GM21619 (cell line): ENCODE results near the gene TSPAN31.

Experiments used
- ATAC-seq: cut with Tn5 transposase; IDR thresholded peaks from one replicate; pipeline ENCODE4 v1.9.1; 2021; ENCODE audit not compliant: unreplicated experiment

Gene TSPAN31

DNA sequence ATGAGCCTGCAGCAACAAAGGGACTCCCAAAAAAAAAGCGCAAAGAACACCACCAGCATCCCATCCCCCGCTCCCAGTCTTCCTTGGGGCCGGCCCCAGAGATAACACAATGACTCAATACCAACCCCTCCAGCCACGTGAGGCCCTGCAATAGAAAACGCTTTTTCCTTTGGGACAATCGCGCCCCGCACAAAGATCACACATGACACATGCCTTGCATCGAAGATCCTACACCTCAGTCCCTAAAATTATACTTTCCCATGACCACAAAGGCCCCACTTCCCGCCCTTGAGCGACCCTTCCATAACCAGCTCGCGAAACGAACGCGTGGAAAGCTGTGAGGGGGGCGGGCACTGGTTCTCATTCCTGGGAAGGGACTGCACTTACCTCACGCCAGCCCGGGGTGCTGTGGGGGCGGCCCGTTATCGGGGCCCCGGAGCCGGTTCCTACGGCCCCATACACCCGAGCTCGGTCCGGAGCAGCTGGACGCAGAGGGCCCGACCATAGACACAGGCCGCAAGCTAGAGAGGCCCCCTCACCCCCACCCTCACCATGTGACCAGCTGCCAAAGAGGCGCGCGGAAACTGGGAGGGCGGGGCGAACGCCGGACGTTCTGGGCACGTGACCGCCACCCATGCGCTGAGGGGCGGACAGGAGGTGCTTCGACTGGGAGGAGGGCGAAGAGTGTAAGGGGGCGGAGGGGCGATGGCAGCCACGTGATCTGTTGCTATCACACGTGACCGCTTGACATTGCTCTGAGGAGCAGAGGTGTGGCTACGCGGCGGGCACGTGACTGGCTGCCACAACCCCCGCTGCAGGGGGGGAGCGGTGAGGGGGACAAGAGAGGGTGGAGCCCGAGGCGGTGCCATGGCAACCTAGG lies 7.2 kb downstream of the TSPAN31 start, which contains the start of gene CDK4:
Gene CDK4 (minus strand): TSS at position 523 of the 880 bp plus-strand sequence. CDS start 593 bp downstream, outside the sequence.
- peak; percentile 69 for ATAC-seq

DNA sequence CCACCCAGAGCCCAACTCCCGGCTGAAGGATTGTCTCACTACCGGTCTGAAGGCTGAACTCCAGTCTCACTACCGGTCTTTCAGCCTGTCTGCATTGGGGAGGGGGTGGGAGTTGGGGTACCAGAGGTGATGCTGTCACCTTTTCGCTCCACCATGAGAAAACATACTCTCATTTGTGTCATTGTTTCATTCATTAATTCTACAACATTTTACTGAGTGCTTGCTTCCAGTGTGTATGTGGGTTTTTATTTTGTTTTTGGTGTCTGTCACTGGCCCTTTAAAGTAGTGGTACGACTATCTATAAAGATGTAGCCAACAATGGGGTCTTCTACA lies 7.8 kb downstream of the TSPAN31 start:
- ATAC-seq: no peak

DNA sequence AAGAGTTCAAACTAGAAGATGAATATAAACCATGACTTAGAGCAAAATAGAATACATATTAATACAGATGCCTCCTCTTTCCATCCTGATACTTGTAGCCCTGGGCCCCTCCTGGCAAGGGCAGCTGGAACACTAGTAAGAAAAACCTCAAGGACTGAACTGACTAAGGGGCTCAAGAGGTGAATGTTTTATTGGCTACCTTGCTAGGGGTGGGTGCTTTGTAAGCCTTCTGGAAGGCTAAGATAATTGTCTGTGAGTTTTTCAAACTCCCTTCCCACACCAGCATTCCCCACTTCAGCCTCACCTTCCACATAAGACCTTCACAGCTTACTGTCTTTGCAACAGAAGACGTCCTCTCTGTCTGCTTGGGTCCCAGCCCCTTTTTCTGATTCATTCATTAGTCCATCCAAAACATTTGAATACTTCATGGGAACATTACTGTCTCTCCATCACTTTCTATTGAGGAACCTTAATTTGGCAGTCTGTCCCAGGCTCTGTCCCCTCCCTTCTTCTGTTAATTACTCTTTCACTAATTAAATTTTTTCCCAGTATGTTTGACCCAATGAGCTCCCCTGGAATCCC lies 9.0 kb downstream of the TSPAN31 start:
- no peak for ATAC-seq

DNA sequence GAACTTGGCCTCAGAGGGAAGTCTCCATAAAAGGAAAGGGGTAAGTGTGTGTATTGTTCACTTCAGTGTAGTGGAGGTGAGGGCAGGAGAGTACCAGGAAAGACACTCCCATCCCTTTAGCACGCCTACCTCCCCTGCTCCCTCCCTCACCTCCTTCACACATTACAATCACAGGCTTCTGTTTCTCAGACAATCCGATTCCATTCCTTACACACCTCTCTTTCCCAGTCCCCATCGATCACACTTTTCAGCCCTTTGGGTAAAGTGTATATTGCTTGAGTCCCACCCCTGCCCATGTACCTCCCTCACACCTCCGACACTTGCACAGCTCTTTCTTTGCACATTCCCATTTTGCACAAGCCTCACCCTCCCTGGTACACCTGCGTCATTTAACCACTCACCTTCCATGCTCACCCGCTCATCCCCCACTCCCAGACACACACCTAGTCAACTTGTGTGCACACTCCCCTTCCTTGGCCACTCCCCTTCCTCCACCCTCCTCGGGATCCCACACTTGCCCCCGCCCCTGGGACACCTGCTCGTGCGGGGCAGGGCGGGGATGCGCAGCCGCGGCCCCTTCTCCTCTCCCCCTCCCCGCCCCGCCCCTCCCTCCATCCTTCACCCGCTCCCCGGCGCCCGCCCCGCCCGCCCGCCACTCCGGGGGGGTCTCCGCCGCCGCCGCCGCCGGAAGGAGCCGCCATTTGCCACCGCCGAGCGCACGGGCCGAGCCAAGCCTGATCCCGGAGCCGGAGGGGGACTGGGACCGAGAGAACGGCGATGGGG lies 9.8 kb downstream of the TSPAN31 start, which contains the start of gene MARCHF9:
Gene MARCHF9 (plus strand): TSS at position 693 of the 783 bp plus-strand sequence. CDS start 426 bp downstream, outside the sequence.
- ATAC-seq: peak; percentile 34

DNA sequence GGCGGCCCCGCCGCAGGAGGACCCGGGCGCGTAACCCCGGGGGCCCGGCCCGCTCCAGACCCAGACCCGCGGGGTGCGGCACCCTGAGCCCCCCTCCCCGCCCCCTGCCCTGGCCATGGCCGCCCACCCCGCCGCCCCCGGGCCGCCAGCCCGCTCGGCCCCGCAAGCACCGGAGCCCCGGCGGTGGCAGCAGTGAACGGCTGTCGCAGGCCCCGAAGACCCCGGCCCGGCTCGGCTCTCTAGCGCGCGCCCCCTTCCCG lies 10.3 kb downstream of the TSPAN31 start:
- no peak for ATAC-seq

DNA sequence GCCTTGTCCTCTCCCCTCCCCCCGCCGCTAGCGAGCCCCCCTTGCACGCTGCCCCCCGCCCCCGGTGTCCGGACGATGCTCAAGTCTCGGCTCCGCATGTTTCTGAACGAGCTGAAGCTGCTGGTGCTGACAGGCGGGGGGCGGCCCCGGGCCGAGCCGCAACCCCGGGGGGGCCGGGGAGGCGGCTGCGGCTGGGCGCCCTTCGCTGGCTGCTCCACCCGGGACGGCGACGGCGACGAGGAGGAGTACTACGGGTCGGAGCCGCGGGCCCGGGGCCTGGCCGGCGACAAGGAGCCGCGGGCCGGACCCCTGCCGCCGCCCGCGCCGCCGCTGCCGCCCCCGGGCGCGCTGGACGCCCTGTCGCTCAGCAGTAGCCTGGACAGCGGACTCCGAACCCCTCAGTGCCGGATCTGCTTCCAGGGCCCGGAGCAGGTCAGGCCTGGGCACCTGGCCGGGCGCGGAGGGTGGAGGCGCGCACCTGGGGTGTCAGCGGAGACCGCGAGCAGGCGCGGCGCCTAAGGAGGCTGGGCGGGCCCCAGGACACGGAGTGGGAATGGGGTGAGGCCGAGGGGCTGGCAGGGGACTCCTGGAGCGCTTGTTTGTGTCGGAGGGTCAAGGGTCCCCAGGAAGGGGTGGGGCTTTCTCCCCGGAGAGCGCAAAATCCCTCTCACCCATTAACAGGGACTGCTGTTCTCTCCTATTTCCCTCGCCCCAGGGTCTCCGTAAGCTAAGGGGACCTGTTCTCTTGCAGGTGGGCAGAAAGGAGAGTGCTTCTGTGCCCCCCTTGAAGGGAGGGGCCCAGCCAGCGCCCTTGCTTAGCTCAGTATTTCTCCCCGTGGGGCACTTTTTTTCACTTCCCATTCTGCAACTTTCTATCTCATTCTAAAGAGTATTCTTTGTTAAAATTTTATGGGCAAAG lies 10.9 kb downstream of the TSPAN31 start:
- no peak for ATAC-seq

DNA sequence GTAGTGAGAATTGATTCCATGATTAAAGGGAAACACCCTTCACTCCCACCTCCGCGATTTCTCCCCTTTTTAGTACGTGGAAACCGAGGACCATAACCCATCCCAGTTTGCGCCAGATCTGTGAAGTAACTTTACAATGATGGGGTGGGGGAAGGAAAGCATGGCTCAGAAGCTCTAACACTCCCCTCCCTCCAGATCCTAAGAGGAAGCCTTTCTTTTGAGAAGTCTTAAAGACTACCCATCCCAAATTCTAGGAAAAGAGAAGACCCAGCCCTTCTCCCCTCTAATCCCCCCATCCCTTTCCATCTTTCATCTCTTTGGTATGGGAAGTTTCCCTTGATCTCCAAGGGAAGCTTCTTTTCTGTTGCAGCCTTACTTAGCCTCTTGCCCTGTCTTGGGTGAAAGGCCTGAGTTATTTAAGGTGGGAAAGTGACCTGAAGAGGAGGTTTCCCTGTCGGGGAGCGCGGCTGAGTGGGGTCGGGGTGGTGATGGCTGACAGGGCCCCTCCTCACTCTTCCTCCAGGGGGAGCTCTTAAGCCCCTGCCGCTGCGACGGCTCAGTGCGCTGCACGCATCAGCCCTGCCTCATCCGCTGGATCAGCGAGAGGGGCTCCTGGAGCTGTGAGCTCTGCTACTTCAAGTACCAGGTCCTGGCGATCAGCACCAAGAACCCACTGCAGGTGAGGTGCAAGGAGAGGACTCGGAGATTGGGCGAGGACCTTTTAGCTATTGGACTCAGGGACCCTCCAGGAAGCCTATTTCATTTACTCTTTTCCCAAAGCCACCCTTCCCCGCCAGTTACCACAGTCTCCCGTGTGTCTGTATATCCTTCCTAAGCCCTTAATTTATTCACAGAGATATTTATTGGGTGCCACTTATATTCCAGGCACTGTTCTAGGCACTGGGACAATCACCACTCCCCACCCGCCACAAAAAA lies 11.8 kb downstream of the TSPAN31 start:
- ATAC-seq: no peak

DNA sequence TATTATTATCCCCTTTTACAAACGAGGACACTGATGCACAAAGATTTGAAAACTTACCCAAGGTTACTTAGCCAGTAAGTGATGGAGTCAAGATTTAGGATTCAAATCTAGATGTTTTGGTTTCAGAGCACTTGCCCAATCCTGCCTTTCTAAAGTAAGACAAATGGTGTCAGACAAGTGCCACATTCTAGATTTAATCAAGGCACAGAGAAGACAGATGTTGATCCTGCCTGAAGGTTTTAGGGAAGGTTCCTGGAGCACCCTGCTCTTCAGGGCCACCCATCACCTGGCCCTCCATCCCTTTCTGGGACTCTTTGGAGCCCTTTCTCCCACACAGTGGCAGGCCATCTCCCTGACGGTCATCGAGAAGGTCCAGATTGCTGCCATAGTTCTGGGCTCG lies 12.9 kb downstream of the TSPAN31 start:
- ATAC-seq: no peak

DNA sequence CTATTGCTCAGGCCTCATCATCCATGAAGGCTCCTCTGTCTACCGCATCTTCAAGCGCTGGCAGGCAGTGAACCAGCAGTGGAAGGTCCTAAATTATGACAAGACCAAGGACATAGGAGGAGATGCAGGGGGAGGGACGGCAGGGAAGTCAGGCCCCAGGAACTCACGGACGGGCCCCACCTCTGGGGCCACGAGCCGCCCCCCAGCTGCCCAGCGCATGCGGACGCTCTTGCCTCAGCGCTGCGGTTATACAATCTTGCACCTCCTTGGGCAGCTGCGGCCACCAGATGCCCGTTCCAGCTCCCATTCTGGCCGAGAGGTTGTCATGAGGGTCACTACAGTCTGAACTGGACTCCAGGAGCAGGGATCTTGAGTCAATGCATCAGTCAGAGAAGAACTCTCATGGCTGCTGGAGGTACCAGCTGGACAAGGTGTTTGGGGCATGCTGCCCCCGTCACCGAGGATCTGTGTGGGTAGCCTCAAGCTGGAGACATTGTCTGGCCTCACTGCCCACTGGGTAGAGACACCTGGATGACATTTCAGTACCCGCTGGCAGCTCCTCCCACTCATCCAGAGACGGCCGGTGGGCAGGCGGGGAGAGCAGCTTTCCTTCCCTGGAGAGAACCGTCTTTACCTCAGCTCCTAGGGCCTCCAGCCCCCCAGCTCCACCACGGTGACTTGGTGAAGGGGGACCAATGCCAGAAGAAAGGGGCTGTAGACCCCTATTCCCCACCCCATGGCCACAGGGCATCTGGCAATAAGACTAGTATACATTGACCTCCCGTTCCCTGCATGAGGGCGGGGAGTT lies 13.9 kb downstream of the TSPAN31 start:
- ATAC-seq: no peak

DNA sequence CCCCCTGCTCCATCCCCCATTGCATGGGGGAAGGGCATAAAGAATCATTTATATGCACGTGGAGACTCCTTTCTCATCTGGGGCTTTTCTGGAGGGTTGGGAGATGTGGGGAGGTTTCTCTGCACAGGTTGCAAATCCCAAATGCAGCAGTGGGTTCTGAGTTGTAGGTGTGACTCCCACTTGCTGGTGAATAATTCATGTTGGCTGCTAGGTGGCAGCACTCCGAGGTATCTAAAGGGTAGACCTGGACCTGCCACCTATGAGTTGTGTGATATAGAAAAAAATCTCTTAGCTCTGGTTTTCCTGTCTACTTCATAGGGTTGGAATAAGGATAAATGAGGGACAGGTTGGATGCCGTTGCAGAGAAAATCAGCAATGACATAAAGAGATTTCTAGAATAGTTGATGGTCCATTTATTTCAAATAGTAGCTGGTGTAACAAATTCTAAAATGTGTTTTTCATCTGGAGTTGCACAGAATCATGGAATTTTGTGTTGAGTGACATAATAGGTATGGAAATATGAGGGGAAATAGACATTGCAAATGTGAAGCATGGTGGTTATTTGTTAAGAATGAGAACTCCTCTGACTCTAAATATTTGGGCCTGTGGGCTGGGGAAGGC lies 14.6 kb downstream of the TSPAN31 start:
- ATAC-seq: no peak

DNA sequence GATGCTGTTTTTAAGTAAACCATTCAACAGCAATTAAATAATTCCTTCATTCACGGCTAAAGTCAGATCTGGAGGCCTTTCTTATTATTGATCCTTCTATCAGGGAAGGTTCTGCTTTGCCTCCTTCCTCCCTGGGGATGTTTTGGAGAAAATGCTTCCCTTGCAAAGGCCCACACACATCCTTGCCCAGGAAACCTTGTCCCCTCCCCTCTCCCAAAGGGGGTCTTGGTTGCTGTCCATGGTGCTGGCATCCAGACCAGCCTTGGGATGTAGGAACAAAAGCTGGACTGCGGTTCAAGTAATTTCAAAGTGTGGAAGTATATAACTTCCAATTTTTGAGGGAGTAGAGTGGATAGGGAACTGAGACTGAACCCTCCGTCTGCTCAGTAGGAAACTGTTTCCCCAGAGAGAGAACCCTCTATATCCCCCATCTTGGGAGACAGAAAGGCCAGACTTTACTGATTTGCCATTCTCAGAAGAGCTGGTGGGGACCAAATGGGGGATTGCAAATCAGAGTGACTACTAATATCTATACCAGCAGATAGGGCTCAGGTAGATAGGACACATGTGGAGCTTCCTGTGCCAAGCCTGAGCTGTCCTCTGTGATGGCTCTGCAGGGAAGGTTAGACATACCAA lies 15.6 kb downstream of the TSPAN31 start:
- no peak for ATAC-seq

DNA sequence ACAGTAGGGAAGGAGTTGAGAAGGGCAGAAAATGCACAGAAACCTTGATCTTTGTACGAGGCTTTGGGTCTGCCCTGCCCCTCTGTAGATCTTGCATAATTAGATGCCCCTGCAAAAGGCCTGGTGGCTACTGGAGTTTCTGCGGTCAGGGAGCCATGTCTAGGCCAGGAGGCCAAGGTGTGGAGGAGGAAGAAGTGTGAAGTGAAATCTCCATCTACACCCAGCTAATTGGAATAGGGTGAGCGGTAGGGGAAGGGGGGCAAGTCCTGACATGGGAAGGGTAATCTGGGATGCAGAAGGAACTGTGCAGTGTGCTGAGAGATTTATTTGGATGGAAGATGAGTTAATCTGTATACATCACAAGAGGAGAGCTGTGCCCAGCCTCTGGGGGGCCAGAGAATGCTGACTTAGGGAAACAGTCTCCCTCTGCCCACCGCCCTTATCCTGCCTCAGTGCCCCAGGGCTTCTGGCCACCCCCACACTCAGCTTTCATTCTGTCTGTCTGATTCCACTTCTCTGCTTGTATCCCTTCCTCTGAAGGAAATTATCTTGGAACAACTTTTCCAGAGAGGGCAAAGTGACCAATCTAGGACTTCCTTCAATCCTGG lies 16.7 kb downstream of the TSPAN31 start:
- no peak for ATAC-seq

DNA sequence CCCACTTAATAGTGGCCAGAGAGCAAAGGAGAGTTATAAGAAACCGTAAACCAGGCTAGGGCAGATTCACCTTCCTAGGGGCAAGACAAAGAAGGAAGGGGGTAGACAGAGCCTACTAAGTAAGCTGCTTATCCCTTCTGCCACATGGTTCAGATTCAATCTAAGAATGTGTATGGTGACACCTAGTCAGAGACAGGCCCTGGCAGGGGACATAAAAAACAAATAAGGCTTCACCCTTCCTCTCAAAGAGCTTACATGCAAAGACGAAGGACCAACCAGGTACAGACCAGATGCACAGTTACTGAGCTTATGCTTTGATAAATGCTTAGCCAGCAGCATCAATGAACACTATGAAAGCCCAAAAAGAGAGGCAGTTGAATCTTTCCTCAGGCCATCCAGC lies 17.6 kb downstream of the TSPAN31 start:
- ATAC-seq: no peak

DNA sequence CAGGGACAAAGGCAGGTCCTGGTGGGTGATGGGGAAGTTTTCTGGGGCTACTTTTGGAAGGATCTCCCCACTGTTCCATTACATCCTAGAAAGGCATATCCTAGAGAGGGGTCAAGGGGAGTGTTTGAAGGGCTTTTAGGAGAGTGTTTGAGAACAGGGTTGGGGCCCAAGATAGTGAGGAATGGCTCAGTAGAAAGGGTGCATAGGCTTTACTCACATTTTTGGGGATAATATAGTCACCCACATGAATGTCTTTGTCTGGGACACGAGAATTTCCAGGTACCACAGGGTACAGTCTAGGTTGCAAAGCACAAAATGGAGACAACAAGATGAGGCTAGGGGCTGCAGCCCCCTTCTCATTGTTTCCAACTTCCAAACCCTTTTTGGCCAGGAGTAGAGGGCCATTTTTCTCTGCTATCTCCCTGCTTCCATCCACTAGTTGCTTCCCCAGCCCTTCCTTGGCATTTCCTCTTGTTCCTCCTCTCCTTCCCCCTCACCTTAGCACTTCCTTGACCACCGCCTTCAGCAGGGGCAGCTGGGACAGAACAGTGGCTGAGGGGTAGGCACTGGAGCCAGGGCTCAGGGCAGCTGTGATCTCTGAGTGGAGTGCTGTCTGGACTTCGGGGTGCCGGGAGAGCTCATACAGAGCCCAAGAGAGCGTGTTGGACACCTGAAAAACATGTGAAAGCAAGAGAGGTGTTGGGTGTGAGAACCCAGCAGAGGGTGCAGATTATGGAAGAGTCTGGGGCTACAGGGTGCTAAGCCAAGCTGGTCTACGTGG lies 19.2 kb downstream of the TSPAN31 start:
- ATAC-seq: no peak

DNA sequence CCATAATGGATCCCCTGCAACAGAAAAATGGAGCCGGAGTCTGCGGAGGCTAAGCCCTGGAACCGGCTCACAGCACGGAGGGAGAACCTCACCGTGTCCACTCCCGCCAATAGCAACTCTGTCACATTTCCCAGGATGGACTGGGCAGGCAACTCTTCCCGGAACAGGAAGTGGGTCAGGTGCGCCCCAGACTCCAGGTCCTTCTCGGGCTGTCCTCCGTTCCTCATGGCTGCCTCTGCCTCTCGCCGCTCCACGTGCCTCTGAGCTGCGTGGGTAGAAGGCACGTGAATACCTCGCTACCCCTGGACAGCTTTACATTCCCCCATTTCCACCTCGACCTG lies 19.8 kb downstream of the TSPAN31 start:
- ATAC-seq: no peak

DNA sequence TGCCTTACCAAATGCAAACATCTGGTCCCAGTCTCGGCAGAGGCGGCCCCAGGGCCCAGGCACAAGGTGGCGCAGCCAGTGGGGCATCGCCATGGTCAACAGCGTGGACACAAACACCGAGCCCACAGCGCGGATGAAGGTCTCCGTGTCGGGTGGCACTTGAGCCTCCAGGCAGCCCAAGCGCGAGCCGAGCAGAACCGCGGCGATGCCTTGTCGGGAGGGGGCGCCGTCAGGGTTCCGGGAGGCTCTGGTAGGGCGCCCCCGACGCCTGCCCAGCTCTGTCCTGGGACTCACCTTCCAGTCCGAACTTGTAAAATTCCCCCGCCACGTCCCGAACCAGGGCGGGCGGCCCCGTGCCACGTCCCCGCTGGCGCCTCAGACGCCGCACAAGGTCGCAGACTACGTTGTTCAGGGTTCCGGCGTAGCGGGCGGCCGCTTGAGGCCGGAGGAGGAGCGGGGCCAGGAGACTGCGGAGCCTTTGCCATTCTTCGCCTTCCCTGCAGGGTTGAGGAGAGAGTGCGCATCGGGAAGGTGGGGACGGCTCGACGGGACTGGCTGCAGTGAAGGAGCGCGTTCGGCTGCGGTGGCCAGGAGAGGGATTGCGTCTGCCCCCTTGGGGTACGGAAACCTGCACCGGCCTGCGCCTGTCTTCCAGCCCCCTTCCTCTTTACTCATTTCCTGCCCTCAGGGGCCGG lies 20.3 kb downstream of the TSPAN31 start:
- peak; percentile 61 for ATAC-seq
